Femur (tissue), 1 donor: ENCODE measurements around the gene CADPS.

Experiments used
- DNase-seq: peaks from one replicate; pipeline ENCODE4 v3.0.0-alpha.2; 2017

CADPS gene

GRCh38 chr3:62481962-62482361 lies 393.3 kb downstream of the CADPS start:
- no peak for DNase-seq

- DNase-seq, result no peak
These were observed 395.2 kb downstream of the CADPS start for GRCh38 chr3:62480056-62480455.

- DNase-seq, result no peak
These were observed 395.9 kb downstream of the CADPS start for GRCh38 chr3:62479326-62479725.

- no peak for DNase-seq
These were observed 399.9 kb downstream of the CADPS start for GRCh38 chr3:62475306-62475705.

- DNase-seq, result no peak
These were observed 407.1 kb downstream of the CADPS start for GRCh38 chr3:62467966-62468722.

- DNase-seq, result no peak
These were observed 412.4 kb downstream of the CADPS start for GRCh38 chr3:62462788-62463187.

- no peak for DNase-seq
These were observed 413.0 kb downstream of the CADPS start for GRCh38 chr3:62462104-62462762.

GRCh38 chr3:62454916-62455315 lies 420.3 kb downstream of the CADPS start:
- no peak for DNase-seq

- no peak for DNase-seq
These were observed 421.8 kb downstream of the CADPS start for GRCh38 chr3:62453448-62453847.

GRCh38 chr3:62451211-62451887 lies 423.9 kb downstream of the CADPS start:
- DNase-seq, result no peak

- no peak for DNase-seq
These were observed 428.8 kb downstream of the CADPS start for GRCh38 chr3:62446337-62446940.

- no peak for DNase-seq
These were observed 429.9 kb downstream of the CADPS start for GRCh38 chr3:62445275-62445674.

- no peak for DNase-seq
These were observed 435.2 kb downstream of the CADPS start for GRCh38 chr3:62439978-62440377.

- no peak for DNase-seq
These were observed 435.9 kb downstream of the CADPS start for GRCh38 chr3:62439176-62439813.

- DNase-seq, result no peak
These were observed 438.4 kb downstream of the CADPS start for GRCh38 chr3:62436785-62437184.

- DNase-seq, result no peak
These were observed 441.8 kb downstream of the CADPS start for GRCh38 chr3:62433396-62433795.

GRCh38 chr3:62421207-62421606 lies 454.0 kb downstream of the CADPS start:
- DNase-seq, result no peak

- DNase-seq, result no peak
These were observed 459.1 kb downstream of the CADPS start for GRCh38 chr3:62416144-62416543.

GRCh38 chr3:62415312-62415801 lies 459.9 kb downstream of the CADPS start:
- no peak for DNase-seq

- no peak for DNase-seq
These were observed 460.4 kb downstream of the CADPS start for GRCh38 chr3:62414786-62415185.

GRCh38 chr3:62413687-62414086 lies 461.5 kb downstream of the CADPS start:
- DNase-seq, result no peak

GRCh38 chr3:62406945-62407344 lies 468.3 kb downstream of the CADPS start:
- DNase-seq, result no peak

GRCh38 chr3:62405566-62405965 lies 469.6 kb downstream of the CADPS start:
- DNase-seq, result no peak
